HuH-7 (cell line): ENCODE measurements around the gene TGFBR1.
A peak's percentile ranks its signal among the peaks of the same experiment; 100 is the strongest.

Source experiments
- DNase-seq: peaks from one replicate; pipeline ENCODE4 v3.0.0; 2011; ENCODE audit warnings: low spot score

Gene TGFBR1

GRCh38 chr9:99171225-99172123, 66.6 kb downstream of the TGFBR1 start:
- DNase-seq = no peak

DNA sequence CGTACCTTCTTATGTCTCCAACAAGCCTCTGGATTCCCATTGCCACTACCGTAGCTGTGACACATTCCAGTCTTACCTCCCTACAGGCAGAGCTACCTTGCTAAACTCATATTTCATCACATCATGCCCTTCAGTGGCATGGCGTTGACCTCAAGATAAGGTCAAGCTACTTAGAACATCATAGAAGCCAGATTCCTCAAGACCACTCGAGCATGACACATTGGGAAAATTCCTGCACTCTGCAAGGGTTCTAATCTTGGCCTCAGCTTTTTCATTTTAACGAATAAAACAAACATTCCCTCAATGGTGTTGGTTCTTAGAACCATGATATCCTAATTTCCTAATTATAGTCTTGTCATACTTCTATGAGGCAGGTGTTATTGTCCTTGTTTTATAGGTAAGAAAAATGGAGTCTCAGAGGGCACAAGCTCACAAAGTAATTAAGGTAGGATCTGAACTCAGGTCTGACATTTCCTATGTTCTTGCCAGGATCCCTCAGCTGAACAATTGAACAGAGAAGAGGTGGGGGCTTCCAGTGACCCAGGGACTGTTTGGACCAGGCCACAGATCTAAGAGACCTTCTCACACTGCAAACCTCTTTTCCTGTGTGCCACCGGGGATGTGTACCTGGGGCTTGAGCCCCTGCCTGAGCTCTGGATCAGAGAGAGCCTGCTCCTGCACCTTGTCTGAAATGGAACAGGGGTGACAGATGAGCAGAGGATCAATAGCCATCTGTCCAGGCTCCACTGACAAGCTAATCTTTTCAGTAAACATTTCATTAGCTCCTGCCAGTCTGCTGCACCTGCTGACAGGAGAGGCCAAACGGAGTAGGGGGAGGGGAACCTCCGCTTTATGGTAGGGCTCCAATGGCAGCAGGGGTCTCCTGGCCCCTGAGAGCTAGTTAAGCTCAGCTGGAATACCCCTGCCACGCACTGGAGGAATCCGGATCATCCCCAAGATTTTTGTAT, 67.5 kb downstream of the TGFBR1 start:
- DNase-seq = peak; percentile 42

DNA sequence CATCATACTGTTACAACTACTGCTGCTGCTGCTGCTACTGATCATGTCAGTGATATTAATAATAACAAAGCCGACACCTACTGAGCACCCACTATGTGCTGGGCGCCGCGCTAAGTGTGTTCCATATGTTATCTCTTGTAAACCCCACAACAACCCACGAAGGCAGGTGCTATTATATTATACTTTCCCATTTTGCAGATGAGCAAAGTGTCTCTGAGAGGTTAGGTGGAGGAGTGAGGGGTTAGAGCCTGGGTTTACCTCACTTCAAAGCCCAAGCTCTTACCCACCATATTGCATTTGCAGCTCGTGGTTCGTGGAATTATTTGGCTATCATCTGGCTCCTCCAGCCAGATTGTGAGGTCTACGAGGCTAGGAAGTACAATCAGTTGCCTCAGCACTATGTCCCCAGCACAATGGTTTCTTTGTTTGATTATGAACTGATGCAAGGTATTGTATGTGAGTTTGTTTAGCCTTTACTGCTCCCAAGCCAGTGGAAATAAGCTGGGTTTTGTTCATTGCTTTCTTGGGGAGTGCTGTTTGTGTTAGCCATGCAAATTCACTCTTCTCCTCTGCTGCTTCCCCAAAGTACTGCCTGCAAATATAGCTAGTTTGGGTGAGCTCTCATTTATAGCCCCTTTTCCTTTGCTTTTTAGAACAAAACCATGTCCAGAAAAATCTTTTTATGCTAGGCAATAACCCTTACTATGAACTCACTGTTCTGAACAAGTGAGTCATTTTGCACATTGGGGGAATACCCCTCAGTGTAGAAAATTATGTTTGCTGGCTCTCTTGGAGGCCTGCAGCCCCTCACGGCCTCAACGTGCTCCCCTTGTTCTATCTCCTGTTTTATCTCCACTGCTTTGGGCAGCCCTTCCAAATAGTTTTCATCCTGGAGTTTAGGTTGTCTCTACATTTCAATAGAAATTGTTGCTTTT, 68.9 kb downstream of the TGFBR1 start:
- peak; percentile 28 for DNase-seq

DNA sequence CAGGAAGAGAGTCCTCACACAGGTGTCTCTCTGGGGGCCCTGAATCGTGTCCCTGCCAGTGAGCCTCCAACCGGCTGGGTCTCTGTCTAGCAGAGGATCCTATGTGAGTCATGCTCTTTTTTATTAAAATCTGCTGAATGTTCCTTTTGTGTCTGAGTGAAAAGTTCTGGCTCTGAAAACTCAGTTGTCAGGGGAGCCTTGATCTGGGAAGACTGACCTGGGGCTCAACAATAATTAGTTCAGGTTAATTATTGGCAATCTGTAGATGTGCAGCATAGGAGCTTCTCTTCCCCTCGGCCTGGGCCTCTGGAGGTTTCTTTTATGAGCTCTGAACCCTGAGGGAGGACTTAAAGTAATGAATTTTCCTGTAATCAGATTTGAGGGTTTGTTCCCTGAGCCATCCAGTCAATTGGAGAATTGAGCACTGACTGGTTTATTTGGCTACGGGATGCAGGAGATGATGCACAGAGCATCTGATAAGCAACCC, 71.7 kb downstream of the TGFBR1 start:
- DNase-seq = no peak

- no peak for DNase-seq
These were observed 72.9 kb downstream of the TGFBR1 start for GRCh38 chr9:99177576-99178366.

DNA sequence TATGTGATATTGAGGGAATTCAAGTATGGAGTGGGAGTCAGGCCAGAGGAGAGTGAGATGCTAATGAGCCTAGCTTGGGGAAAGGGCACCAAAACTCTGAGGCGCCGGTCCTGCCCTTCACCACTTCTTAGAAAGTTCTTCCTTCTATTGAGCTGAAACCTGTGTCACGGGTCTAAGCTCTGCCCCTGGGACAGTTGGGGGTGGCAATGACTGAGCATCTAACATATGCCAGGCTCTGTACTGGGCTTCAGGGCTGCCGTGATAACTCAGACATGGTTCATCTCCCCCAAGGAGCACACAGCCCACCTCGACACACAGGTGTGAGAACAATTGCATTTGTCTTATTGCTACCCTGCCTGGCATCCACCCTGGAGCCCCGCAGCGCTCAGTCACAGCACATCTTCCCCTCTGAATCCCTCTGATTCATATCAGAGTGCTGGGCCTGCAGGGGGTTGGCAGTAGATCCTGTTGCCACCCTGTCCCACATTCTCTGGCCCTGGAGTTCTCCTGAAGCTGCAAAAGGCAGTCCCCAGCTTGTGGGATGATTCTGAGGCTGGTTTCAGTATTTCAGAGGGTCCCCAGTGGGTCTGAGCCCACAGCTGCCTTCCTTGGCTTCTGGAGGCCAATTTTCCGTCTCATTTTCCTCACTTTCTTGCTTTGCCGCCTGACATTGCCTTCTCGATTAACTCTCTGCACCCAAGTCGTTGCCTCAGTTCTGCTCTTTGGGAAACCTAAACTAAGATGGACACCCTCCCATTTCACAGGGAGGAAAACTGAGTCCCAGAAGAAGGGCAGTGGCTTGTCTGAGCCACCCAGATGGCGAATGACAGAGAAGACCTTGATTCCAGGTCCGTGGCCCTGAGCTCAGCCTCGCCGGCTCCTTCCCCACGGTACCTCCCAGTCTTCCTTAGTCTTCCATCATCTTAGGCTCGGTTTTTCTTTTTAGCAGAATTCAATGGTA, 74.3 kb downstream of the TGFBR1 start:
- no peak for DNase-seq

- no peak for DNase-seq
These were observed 75.3 kb downstream of the TGFBR1 start for GRCh38 chr9:99180199-99180598.

- no peak for DNase-seq
These were observed 75.7 kb downstream of the TGFBR1 start for GRCh38 chr9:99180662-99181061.

- no peak for DNase-seq
These were observed 76.3 kb downstream of the TGFBR1 start for GRCh38 chr9:99181206-99181605.

GRCh38 chr9:99181621-99182020, 76.7 kb downstream of the TGFBR1 start:
- no peak for DNase-seq

DNA sequence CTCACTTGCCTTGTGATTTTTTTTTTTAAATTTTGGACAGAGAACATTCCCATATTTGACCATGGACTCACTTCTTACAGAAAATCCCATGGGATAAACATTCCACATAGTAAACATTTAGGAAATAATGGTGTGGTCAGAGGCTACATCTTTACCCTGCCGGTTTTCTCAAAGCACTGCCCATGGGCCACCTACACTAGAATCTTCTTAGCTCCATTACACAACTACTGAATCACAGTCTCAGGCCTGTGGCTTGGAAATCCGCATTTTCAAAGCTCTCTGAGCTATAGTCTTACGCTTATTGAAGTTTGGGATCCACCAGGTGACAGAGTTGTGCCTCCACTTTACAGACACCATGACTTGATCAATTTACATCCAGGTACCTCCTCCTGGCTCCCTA, 77.4 kb downstream of the TGFBR1 start:
- no peak for DNase-seq

DNA sequence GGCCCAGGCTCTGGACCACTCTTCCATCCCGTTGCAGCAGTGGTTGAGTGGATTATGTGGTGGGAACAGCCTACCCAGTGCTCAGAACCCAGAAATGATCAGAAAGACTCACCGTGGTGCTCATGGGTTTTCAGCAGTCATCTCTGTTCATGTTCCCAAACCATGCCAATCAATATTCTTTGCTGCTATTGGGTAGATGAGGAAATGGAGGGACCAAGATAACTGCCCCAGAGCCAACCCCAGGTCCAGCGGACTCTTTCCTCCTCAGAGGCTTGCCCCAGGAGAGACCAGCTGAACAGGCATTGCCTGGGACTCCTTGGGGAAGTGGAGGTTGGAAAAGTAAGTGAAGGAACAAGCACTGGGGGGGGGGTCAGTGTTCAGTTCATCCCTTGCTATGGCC, 78.7 kb downstream of the TGFBR1 start:
- no peak for DNase-seq

DNA sequence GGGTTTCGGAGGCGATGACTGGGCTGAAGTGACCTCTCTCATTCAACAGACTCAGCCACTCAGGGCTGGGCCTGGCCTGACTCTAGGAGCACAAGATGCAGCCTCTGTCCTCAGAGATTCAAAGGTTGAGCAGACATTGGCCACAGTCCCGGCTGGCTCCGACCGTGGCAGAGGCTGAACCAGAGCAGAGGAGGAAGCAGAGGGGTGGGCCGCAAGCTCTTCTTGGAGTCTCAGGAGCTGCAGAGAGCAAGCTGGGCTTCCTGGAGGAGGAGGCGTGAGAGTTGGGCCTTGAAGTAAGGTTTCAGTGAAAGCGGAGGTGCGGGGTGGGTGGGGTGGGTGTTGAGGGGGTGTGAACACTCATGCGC, 79.2 kb downstream of the TGFBR1 start:
- no peak for DNase-seq

GRCh38 chr9:99184475-99185347, 79.8 kb downstream of the TGFBR1 start:
- DNase-seq = peak; percentile 66

GRCh38 chr9:99185348-99185632, 80.4 kb downstream of the TGFBR1 start:
- no peak for DNase-seq

DNA sequence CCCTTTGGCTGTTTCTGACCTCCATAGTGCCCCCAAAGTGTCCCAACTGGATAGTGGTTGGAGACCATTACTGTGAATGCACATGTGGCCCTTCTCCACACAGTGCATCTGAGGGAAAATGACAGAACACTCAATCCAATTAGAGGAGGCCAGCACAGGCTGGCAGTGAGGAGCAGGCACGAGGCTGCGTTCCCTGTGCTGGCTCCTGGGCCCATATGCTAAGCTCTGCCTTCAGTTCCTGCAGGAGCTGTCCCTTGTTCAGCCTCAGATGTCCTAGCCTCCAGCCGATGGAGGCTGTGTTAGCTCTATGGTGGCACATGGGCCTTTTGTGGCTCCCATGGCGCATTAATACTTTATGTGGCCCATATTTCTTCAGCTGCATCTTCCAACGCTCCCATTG, 81.0 kb downstream of the TGFBR1 start:
- DNase-seq = no peak

GRCh38 chr9:99187311-99187710, 82.4 kb downstream of the TGFBR1 start:
- no peak for DNase-seq

- no peak for DNase-seq
These were observed 84.3 kb downstream of the TGFBR1 start for GRCh38 chr9:99189186-99189585.
